ENCODE data around the gene OGDH. TPM values are rescaled to one million over a fixed set of nuclear protein-coding genes. Genes with fewer than 3 reads are reported as not detected.

Gene OGDH
- total RNA-seq, 1 donor from 2014 or later: 35.1 TPM

DNA sequence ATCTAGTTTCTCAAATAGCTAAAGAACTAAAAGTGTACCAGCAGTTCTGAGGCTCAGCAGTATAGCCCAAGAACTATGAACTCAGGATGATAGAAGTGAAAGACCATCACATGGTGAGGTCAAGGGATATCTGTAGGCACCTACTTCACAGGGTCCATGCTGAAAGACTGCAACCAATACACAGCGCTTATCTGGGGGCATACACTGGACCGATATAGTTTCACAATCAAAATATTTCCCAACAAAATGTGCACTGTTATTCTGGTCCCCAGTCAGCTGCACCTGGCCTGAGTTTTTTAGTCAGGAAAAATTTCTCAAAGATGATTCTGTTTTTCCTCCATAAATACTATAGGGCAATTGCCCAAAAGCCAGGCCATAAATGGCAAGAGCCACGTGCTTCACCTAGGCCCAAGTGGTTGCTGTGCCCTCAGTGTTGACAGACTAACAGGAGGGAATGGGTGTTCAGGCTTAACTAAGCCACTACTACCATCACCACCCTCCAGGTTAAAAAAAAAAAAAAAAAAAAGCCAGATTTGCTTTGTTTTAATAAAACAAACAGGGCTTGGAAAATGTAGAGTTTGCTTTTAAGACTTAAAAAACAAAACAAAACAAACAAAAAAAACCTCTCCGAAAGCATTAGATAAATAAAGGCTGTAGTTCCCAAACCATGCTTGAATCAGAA is 58.5 kb downstream of the OGDH start:
- FAIRE-seq (no peak), DNase-seq (ENCODE audit: low spot score in 2 of 2) (no peak)

DNA sequence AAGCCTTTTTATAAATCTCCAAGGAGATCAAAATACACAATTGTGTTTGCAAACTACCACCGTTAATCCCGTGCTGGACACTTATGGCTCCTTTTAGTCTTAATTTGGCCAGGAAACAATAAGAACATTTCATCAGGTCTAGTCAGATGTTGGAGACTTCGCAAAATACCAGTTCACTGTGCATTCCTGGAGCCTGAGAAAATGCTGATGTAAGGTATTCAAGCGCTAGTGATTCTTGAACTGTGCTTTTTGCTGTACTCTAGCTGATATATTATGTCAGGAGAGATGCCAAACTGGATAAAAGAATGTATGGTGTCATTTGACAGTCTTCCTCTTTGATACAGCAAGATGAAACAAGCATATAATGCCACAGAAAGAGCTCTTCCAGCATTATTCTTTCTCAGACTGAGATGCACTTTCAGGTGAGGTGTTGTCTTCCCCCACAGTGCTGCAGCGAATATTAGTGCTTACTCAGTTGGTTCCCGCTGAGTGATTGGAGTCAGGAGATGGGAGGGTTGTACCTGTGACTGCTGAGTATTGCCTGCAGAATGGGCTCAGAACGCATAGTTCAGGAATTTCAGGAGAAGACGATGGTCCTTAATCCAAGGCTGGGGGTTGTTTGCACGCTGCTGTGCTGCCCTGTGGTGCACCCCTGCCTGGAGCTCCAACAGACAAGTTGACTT is 59.2 kb downstream of the OGDH start:
- FAIRE-seq (no peak), DNase-seq (ENCODE audit: low spot score in 2 of 2) (no peak)

DNA sequence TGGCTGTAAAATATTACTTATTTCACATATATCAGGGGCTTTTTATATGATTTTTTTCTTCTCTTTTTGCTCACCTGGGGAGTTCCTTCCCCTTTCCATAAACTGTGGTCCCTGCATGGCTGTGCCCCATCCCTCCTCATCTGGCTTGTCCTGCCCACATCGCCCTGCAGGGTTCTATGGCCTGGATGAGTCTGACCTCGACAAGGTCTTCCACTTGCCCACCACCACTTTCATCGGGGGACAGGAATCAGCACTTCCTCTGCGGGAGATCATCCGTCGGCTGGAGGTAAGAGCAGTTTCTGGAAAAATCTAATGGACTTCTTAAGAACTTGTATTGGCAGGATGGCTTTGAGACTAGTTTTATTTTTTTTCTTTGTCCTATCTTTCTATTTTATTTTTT is 60.1 kb downstream of the OGDH start:
- DNase-seq (ENCODE audit: low spot score in 2 of 2) (no peak), FAIRE-seq (no peak)

DNA sequence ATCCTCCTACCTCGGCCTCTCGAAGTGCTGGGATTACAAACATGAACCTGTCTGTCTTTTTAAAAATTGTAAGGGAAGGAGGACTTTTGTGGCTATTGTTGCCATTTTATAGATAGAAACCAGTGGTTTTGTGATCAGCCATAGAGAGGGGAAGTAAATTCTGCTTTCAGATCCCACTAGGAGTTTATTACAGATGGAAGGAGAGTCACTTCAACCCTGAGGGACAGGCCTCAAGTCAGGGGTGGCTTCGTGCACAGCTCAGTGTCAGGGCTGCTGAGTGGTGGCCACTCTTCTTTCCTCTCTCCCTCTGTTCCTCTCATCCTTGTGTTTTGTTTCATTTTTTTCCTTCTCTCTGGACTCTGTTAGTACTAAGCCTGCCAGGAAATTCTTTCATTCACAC is 60.8 kb downstream of the OGDH start:
- FAIRE-seq (no peak), DNase-seq (ENCODE audit: low spot score in 2 of 2) (no peak)

DNA sequence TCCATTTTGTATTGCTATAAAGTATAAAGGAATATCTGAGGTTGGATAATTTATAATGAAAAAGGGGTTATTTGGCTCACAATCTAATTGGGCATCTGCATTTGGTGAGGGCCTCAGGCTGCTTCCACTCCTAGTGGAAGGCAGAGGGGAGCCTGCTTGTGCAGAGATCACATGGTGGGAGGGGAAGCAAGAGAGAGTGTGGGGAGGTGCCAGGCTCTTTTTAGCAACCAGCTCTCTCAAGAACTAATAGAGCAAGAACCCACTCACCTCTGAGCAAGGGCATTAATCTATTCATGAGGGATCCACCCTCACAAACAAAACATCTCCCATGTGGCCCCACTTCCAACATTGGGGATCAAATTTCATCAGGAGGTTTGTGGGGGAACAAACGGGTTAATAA is 64.6 kb downstream of the OGDH start:
- FAIRE-seq (no peak), DNase-seq (ENCODE audit: low spot score in 2 of 2) (no peak)

DNA sequence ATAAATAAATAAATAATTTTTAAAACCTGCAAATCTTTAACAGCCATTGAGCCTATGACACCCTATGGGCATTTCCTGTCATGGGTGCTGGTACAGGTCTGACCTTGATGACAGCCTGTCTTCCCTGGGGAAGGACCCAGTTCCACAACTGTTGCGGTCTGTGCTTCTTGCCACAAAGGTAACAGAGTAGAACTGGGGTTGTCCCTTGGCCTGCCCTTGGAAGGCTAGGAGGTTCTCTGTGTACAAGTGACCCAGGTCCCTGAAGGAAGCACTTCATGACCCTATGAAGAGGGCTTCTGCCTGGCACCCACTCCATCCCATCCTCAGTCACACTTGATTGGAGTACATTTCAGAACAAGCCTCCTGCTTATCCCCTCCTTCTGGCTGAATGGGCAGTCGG is 66.9 kb downstream of the OGDH start:
- FAIRE-seq: no peak
- DNase-seq (ENCODE audit: low spot score in 2 of 2): no peak

DNA sequence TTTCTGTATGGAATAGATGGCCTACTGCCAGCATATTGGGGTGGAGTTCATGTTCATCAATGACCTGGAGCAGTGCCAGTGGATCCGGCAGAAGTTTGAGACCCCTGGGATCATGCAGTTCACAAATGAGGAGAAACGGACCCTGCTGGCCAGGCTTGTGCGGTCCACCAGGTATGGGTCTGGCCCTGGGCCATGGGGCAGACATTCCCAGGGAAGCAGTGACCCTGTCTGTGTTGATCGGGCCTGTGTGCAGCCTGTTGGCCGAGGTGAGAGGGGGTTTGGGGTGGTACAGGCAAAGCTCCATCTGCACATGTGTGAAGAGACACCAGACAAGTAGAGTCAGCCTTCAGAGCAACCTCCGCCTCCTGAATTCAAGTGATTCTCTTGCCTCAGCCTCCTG is 67.3 kb downstream of the OGDH start:
- FAIRE-seq: no peak
- DNase-seq (ENCODE audit: low spot score in 2 of 2): no peak

DNA sequence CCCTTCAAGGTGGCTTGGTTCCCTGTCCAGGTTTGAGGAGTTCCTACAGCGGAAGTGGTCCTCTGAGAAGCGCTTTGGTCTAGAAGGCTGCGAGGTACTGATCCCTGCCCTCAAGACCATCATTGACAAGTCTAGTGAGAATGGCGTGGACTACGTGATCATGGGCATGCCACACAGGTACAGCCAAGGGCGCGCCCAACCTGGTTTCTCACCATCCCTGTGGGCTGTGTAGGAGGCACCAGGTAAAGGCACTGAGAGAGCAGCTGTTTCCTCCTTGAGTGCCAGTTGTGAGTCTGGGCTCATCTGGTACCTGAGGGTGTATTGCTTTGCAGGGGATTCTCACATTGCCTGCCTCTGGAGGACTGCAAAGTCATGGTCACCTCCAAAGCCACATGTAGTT is 68.0 kb downstream of the OGDH start:
- FAIRE-seq (no peak), DNase-seq (ENCODE audit: low spot score in 2 of 2) (no peak)

DNA sequence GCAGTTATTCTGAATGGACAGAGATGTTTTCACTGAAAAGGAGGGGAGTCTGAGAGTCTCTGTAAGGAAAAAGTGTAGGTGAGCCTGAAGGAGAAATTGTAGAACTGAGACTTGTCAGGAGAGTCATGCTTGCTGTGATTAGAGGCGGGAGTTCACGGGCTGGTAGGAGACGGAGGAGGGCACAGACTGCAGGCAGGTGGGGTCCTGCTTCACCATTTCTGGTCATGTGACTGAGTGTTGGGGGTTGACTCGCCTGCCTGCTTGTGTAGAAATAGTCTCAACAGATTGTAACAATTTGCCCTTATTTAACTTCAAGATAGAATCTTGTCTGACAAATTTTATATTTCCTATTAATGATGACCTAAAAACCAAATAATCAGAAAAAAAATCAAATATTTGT is 70.3 kb downstream of the OGDH start:
- DNase-seq (ENCODE audit: low spot score in 2 of 2): no peak
- no peak for FAIRE-seq

DNA sequence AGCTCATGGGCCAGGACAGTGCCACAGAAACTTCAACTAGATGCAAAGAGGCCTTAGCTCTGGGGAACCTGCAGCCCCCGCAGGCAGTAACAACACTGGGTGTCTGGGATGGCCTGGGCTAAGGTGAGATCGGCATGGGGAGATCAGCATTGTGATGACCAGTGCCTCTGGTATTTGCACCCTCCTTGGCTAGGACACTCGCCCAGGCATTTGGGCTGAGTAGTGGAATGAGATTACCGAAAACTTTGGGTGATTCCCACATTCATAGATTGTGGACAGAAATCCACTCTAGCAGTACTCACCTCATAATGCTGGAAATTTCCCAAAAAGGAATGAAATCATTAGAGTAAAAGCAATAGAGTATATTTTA is 71.7 kb downstream of the OGDH start:
- no peak for FAIRE-seq

DNA sequence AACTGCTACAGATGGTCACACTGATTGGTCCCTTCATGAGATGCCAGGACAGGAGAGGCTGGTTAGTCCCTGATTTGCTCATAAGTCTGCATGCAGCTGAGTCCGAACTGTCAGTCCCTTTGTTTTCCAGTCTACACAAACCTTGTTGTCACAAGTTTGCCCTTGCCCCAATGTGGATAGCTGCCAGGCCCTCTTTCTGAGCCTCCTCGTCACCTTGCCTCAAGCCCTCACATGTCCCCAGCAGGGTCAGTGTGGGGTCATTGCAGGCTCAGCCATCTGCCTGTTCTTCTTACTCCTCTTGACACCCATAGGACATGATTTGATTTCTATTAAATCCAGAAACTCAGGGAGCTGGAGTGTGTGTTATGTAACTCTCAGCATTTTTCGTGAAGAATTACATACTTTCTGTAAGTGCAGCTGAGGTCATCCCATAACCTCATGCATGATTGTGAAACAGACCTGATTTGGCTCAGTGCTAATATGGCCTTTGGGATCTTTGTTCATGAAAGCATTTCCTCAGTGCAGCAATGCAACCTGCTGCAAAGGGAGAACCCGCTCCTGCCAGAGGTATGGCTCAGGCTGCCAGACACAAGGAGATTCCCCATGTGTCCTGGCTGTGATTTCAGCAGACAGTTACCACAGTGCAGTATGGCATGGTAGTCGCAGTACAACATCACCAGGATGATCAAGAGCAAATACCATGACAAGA is 72.2 kb downstream of the OGDH start:
- FAIRE-seq: no peak
- DNase-seq (ENCODE audit: low spot score in 2 of 2): no peak

More for the DNA sequence above, 71.7 kb downstream of the OGDH start:
- no peak for DNase-seq (ENCODE audit: low spot score in 2 of 2)

DNA sequence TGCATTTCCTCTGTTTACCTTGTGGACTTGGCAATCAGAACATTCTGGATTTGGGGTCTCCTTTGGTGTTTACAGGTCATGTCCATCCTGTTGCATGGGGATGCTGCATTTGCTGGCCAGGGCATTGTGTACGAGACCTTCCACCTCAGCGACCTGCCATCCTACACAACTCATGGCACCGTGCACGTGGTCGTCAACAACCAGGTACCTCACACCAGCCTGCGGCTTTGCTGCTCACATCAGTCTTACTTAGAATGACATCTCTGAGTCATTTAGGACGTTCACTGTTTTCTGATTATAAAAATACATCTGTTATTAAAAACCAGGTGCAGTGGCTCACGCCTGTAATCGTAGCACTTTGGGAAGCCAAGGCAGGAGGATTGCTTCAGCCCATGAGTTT is 75.2 kb downstream of the OGDH start:
- DNase-seq (ENCODE audit: low spot score in 2 of 2): no peak
- FAIRE-seq: no peak

DNA sequence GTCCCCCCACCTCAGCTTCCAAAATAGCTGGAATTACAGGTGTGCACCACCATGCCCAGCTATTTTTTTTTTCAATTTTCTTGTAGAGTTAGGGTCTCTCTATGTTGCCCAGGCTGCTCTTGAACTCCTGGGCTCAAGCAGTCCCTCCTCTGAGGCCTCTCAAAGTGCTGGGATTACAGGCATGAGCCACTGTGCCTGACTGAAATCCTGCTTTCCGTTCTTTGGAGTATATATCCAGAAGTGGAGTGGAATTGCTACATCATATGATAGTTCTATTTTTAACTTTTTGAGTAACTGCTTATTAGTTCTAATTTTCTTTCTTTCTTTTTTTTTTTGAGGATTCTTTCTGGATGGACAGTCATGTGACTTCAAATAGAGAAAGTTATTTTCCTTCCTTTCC is 79.3 kb downstream of the OGDH start:
- FAIRE-seq: no peak
- DNase-seq (ENCODE audit: low spot score in 2 of 2): no peak

DNA sequence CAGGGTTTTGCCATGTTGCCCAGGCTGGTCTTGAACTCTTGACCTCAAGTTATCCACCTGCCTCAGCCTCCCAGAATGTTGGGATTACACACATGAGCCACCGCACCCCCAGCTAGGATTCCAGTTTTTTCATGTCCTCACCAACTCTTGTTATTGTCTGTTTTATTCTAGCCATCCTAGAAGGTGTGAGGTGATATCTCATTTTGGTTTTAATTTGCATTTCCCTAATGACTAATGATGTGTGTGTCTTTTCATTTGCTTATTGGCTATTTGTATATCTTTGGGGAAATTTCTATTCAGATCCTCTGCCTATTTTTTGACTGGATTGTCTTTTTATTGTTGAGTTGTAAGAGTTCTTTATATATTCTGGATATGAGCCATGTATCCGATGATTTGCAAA is 83.0 kb downstream of the OGDH start:
- no peak for DNase-seq (ENCODE audit: low spot score in 2 of 2)
- FAIRE-seq: no peak

DNA sequence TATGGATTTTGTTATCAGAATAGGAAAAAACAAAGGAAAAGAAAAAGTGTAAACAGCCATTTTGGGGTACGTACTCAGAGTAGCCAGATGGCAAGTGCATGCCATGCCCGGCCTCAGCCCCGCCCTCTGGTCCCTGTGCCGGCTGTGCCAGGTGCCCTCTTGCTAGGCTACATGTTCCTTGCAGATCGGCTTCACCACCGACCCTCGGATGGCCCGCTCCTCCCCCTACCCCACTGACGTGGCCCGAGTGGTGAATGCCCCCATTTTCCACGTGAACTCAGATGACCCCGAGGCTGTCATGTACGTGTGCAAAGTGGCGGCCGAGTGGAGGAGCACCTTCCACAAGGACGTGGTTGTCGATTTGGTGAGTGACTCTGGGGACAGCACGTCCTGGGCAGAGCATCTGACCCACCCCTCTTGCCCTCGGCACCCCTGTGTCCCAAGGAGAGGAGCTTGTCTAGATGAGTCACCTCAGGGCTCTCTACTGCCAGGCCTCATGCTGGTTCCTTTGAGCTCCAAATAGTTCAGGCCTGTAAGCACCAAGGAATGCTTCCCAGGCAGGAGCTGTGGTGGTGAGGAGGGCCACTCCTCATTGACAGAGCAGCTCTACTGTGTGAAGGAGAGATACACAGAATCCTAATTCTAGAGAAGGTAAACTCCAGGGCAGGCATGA is 87.3 kb downstream of the OGDH start:
- DNase-seq (ENCODE audit: low spot score in 2 of 2) (no peak), FAIRE-seq (no peak)

DNA sequence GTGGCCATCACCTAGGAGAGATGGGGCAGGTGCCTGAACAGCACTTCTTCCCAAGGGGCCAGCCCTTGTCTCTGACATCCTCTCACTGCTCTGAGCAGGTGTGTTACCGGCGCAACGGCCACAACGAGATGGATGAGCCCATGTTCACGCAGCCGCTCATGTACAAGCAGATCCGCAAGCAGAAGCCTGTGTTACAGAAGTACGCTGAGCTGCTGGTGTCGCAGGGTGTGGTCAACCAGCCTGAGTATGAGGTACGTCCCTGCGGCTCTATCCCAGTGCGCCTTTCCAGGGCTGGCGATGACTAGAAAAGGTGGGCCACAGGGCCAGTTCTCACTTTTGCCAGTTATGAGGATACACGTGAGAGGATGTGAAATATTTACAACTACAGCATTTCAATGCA is 87.9 kb downstream of the OGDH start:
- DNase-seq (ENCODE audit: low spot score in 2 of 2) (no peak), FAIRE-seq (no peak)

DNA sequence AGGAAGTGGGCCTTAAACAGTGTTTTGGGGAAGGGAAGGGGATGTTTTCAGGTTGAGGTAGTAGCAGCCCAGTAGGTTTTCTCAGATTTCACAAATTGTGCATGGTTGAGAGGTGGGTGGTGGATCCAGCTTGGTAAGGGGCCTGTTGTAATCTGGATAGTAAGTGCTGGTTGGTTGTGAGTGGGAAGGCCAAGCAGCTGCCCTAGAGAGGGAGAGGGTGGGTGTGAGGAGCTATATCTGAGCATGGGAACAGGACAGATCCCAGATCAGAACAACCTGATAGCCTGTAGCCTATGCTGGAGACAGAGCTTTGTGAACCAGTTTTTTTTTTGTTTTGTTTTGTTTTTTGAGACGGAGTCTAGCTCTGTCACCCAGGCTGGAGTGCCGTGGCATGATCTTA is 88.3 kb downstream of the OGDH start:
- FAIRE-seq (no peak), DNase-seq (ENCODE audit: low spot score in 2 of 2) (no peak)

DNA sequence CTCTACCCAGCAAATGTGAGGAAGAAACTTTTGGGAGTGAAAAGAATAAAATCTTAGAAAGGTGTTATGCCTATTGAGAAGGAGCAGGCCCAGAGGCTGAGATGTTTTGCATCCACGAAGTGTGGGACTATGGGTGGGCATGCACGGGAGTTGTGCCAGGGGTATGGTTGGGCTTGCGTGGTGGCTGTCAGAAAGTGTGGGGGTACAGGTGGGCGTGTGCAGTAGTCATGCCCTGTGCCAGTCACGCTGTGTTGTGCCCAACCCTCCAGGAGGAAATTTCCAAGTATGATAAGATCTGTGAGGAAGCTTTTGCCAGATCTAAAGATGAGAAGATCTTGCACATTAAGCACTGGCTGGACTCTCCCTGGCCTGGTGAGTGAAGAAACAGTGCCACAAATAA is 89.3 kb downstream of the OGDH start:
- FAIRE-seq (no peak), DNase-seq (ENCODE audit: low spot score in 2 of 2) (no peak)

DNA sequence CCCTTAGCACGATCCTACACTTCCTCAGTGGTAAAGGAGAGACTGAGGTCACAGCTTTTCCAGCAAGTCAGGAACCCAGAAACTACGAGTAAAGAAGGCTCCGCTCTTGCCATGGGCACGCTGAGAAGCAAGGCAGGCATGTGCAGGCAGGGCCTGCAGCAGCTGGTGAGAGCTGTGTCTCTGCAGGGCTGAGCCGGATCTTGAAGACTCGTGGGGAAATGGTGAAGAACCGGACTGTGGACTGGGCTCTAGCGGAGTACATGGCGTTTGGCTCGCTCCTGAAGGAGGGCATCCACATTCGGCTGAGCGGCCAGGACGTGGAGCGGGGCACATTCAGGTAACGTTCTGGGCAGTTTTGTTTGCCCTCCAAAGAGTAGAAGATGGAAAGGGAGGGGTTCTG is 90.3 kb downstream of the OGDH start:
- DNase-seq (ENCODE audit: low spot score in 2 of 2): no peak
- no peak for FAIRE-seq

DNA sequence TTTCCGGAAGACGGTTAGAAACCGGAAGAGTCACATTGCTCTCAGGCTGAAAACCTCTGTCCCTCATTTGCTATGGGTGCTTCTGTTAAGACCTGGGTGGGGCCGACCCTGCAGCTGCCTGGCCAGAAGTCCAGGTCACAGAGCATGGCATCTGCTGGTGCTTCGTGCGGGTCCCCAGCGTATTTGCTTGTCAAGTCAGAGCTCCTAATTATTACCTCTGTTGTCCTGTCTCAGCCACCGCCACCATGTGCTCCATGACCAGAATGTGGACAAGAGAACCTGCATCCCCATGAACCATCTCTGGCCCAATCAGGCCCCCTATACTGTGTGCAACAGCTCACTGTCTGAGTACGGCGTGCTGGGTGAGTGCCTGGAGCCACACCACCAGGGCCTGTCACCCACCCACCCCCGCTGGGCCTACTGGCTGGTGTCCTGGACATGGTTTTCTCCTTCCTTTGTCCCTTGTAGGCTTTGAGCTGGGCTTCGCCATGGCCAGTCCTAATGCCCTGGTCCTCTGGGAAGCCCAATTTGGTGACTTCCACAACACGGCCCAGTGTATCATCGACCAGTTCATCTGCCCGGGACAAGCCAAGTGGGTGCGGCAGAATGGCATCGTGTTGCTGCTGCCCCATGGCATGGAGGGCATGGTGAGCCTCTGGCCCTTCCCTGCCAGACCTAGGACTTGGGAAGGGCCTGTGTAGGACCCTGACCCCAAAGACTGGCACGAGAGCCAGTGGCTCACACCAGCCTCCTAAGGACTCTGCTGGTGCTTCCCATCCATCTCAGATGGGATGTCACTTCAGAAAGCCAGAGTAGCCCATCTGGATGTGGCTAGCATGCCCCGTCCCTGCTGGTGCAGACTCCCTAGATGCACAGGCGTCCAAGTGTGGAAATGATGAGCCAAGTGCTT is 91.0 kb downstream of the OGDH start:
- DNase-seq (ENCODE audit: low spot score in 2 of 2): no peak
- FAIRE-seq: no peak

All from frontal cortex (tissue), 4 donors.